NCI-H1105 (cell line): ENCODE results near the gene CSF2.

Experiments
- DNase-seq: peaks from one replicate; lab custom pipeline; 2025; lab: John Stamatoyannopoulos, UW

The CSF2 gene

GRCh38 chr5:132055441-132055807 is 18.2 kb upstream of the CSF2 start:
- no peak for DNase-seq

GRCh38 chr5:132055808-132056609 is 17.6 kb upstream of the CSF2 start:
- DNase-seq: no peak

- DNase-seq: no peak
These were observed 16.7 kb upstream of the CSF2 start for GRCh38 chr5:132056610-132057497.

GRCh38 chr5:132057498-132058255 is 15.9 kb upstream of the CSF2 start:
- DNase-seq: no peak

- no peak for DNase-seq
These were observed 14.9 kb upstream of the CSF2 start for GRCh38 chr5:132058646-132059042.

- no peak for DNase-seq
These were observed 14.4 kb upstream of the CSF2 start for GRCh38 chr5:132059043-132059695.

GRCh38 chr5:132059696-132060500 is 13.7 kb upstream of the CSF2 start:
- DNase-seq: no peak

GRCh38 chr5:132060501-132061161 is 13.0 kb upstream of the CSF2 start, which contains the start of gene IL3:
IL3 (plus strand) TSS chr5:132060655; CDS start chr5:132060707, 52 bp downstream.
- DNase-seq: no peak

GRCh38 chr5:132063090-132063911 is 10.3 kb upstream of the CSF2 start:
- no peak for DNase-seq

GRCh38 chr5:132064140-132064539 is 9.4 kb upstream of the CSF2 start:
- DNase-seq: no peak

GRCh38 chr5:132064738-132065331 is 8.8 kb upstream of the CSF2 start:
- DNase-seq: peak; percentile 8

GRCh38 chr5:132065351-132065937 is 8.1 kb upstream of the CSF2 start:
- no peak for DNase-seq

GRCh38 chr5:132065951-132066701 is 7.5 kb upstream of the CSF2 start:
- DNase-seq: no peak

- no peak for DNase-seq
These were observed 6.7 kb upstream of the CSF2 start for GRCh38 chr5:132066871-132067270.

GRCh38 chr5:132067451-132067850 is 6.1 kb upstream of the CSF2 start:
- DNase-seq: no peak

GRCh38 chr5:132067941-132068808 is 5.4 kb upstream of the CSF2 start:
- DNase-seq: no peak

- DNase-seq: no peak
These were observed 4.0 kb upstream of the CSF2 start for GRCh38 chr5:132069561-132069960.
